GM12801 (cell line): ENCODE results near the gene KDM4C.

Experiments
- TF ChIP-seq, protein P1 (sequence below): IDR thresholded peaks from one replicate; pipeline ENCODE4 v1.5.1; 2011; ENCODE audit warnings: control low read depth; ENCODE audit not compliant: insufficient read length; ENCODE audit errors: extremely low read depth

Gene KDM4C

GRCh38 chr9:7137040-7137439 is 379.3 kb downstream of the KDM4C start:
- TF ChIP-seq, protein P1, sequence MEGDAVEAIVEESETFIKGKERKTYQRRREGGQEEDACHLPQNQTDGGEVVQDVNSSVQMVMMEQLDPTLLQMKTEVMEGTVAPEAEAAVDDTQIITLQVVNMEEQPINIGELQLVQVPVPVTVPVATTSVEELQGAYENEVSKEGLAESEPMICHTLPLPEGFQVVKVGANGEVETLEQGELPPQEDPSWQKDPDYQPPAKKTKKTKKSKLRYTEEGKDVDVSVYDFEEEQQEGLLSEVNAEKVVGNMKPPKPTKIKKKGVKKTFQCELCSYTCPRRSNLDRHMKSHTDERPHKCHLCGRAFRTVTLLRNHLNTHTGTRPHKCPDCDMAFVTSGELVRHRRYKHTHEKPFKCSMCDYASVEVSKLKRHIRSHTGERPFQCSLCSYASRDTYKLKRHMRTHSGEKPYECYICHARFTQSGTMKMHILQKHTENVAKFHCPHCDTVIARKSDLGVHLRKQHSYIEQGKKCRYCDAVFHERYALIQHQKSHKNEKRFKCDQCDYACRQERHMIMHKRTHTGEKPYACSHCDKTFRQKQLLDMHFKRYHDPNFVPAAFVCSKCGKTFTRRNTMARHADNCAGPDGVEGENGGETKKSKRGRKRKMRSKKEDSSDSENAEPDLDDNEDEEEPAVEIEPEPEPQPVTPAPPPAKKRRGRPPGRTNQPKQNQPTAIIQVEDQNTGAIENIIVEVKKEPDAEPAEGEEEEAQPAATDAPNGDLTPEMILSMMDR = no peak

GRCh38 chr9:7137571-7137970 is 379.8 kb downstream of the KDM4C start:
- TF ChIP-seq, protein P1 = no peak

DNA sequence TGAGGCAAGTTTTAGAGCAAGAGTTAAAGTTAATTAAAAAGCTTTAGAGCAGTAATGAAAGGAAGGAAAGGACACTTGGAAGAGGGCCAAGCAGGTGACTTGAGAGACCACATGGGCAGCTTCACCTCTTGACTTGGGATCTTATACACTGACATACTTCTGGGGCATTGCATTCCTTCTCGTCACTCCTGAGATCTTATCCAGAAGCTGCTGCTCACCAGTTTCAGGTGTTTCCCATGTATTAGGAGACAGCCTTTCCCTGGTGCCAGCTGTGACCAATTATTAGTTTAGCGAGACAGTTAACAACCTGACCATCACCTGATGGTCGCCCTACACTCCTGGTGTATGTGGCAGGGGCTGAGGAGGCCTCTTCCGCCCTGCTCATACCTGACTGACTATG is 382.1 kb downstream of the KDM4C start:
- TF ChIP-seq, protein P1 = no peak

DNA sequence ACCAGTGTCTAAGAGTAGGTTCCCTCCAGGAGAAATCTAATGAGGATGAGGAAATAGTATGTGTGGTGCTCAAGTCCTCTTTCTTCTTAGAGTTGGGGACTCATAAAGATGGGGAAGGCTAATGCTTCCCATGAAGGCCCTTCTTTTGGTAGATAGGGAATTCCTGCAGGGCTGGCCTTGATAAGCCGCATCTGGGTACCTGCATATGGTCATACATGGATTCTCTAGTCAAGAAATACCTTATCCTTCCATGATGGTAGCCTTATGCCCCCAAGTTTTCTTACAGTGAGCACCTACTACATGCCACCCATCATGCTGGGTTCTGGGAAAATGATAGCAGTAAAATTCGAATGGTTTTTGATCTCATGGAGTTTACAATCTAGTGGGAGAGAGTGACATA is 382.6 kb downstream of the KDM4C start:
- TF ChIP-seq, protein P1 = no peak

DNA sequence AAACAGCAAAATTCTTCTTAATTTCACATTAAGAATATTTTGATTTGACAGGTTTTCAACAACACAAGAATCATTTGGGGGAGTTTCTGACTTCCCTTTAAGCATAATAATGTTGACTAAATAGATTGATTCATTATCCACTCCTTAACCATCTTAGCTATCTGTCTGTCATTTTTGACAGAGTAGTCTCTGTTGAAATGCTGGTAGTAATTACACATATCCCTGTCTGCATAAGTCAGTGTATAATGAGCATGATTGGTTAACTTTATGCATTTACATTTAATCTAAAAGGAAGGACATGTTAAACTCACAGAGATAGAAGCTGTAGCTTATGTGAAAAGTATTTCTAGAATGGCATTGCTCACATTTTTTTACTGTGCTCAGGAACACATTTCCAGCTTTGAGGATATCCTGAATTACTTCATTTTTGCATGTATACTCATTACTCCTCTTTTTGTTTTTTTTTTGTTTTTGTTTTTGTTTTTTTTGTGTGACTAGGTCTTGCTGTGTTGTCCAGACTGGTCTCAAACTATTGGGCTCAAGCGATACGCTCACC is 385.9 kb downstream of the KDM4C start:
- TF ChIP-seq, protein P1 = no peak

GRCh38 chr9:7144265-7145046 is 386.7 kb downstream of the KDM4C start:
- TF ChIP-seq, protein P1 = no peak

DNA sequence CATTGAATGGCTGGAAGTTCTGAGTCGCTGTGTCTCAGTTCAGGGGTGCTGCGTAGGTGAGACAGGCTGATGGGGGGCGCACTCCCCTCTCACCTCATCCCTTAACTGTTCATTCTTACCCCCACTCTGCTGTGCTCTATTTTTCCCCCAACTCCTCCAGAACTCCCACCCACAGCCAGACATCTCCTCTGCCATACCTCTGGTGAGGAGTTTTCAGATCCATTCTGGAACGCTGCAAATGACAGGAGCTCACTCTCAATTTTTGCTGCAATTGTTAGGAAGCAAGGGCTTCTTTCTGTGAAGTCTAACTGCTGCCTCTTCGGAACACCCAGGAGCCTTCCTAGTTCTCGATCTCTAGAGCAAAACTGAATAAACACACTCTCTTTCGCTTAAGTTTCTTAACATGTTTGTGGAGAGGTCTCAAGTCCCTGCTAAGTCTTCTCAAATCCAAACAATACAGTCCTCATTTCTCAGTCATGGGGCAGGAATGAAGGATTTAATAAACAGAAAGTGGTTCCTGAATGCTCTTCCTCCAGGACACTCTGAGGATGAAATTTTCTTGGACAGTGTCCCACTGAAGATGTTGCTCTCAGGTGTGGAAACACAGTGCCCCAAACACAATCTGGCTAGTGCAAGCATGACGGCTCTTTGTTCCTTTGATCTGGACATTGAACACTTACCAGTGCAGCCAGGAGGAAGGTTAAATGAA is 387.7 kb downstream of the KDM4C start:
- TF ChIP-seq, protein P1 = no peak
